ENCODE results near the gene CEP70.

The CEP70 gene

DNA sequence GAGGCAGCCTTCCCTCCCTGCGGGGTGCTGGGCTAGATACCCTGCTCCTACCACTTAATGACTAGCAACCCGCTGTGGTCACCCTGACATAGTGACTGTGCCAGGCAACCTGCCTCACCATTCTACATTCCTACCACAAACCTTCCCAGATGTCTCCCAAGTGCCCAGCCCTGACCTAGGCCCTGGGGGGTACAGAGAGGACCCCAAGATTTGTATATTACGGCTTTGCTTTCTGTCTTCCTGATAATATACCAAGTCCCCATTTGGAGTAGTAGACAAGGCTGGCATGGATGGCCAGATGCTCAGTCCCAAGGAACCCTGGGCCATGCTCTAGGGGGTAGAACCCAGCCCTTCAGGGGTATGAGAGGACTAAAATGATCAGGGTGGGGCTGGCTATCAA, 128.6 kb downstream of the CEP70 start:
- Histone ChIP-seq H3K36me3 (ENCODE audit: insufficient read depth, low read length) (no peaks in the 10 kb centered on the region), H3K27ac (no peak overlapping the region), H3K9me3 (ENCODE audit: low read depth, low read length) (no peaks in the 10 kb centered on the region), H3K4me3 (no peak overlapping the region), H3K9ac (ENCODE audit: insufficient read length) (no peak overlapping the region)
- TF ChIP-seq EZH2 (IDR thresholded peaks at IDR 0.05) = no peak
- TF ChIP-seq POLR2AphosphoS5 (IDR thresholded peaks at IDR 0.05; ENCODE audit: borderline replicate concordance, low read depth, low read length) = no peak
- TF ChIP-seq FOXP2 (optimal IDR thresholded peaks at IDR 0.05; ENCODE audit: control extremely low read depth, extremely low read length, insufficient read depth) = no peak
- no peak for DNase-seq (ENCODE audit: low read depth, low spot score)

DNA sequence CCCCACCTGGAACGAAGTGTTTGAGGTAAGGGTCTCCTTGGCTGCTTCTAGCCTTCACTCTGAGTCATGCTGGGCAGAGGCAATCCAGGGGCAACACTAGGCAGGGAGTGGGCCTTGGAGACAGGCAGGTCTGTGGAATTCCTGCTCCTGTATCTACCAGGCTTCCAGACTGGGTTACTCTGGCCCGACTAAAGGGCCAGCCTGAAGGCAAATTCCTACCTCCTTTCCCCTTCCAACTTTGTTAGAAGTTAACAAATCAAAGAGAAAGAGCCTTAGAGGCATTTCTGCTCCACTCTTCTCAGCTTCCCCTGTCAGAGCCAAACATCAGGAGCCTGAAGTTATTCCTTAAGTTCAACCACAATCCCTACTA, 129.6 kb downstream of the CEP70 start:
- TF ChIP-seq EZH2 (IDR thresholded peaks at IDR 0.05) (no peak), FOXP2 (optimal IDR thresholded peaks at IDR 0.05; ENCODE audit: control extremely low read depth, extremely low read length, insufficient read depth) (no peak), POLR2AphosphoS5 (IDR thresholded peaks at IDR 0.05; ENCODE audit: borderline replicate concordance, low read depth, low read length) (no peak)
- no peak for DNase-seq (ENCODE audit: low read depth, low spot score)
- H3K9me3 ChIP-seq (ENCODE audit: low read depth, low read length) = no peaks in the 10 kb centered on the region
- H3K4me3 ChIP-seq = no peak overlapping the region
- no peaks in the 10 kb centered on the region for H3K36me3 ChIP-seq (ENCODE audit: insufficient read depth, low read length)
- H3K27ac ChIP-seq = no peak overlapping the region
- H3K9ac ChIP-seq (ENCODE audit: insufficient read length) = no peak overlapping the region

DNA sequence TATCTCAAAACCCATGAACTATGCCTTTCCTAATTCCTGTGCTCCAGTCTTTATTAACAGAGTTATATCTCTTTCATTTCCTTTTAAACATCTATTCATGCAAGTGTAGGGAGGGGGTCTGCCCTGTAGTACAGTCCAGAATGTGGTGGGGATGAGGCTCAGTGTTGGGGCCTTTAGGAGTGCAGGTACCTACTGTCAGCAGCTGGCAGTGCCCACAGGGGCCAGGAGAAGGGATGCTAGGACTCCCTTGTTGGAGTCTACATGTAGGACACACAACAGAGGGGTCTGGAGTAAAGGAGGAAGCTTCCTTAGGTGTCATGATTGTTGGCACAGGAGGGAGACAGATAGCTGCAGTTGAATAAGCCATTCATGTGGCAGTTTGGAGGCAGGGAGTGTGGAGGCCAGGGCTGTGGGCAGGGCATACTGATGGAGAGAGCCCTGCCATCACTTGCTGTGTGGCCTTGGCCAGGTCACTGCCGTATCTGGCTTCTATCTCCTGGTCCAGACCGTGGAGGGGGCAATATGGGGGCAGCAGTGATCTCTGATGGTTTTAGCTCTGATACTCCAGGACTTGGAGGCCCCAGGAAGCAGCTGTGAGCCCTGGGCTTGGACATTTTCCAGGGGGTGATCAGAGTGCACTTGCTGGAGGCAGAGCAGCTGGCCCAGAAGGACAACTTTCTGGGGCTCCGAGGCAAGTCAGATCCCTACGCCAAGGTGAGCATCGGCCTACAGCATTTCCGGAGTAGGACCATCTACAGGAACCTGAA, 130.2 kb downstream of the CEP70 start:
- TF ChIP-seq EZH2 (IDR thresholded peaks at IDR 0.05) (no peak), POLR2AphosphoS5 (IDR thresholded peaks at IDR 0.05; ENCODE audit: borderline replicate concordance, low read depth, low read length) (no peak), FOXP2 (optimal IDR thresholded peaks at IDR 0.05; ENCODE audit: control extremely low read depth, extremely low read length, insufficient read depth) (no peak)
- no peaks in the 10 kb centered on the region for H3K36me3 ChIP-seq (ENCODE audit: insufficient read depth, low read length)
- no peak for DNase-seq (ENCODE audit: low read depth, low spot score)
- no peak overlapping the region for H3K9ac ChIP-seq (ENCODE audit: insufficient read length)
- no peak overlapping the region for H3K4me3 ChIP-seq
- H3K27ac ChIP-seq = no peak overlapping the region
- no peaks in the 10 kb centered on the region for H3K9me3 ChIP-seq (ENCODE audit: low read depth, low read length)

DNA sequence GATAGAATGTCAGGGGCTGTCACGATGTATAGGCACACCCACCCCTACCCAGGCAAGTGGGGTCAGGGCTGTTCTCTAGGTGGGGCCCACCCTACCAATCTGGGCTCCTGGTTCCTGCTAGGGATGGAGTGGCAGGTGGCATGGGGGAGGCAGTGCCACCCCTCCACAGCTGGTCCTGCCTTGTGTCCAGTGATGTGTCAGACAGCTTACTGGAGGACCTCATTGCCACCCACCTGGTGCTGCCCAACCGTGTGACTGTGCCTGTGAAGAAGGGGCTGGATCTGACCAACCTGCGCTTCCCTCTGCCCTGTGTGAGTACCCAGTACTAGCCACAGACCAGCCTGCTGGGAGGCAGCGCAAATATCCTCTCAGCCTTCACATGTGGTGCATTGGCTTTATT, 132.2 kb downstream of the CEP70 start:
- H3K9ac ChIP-seq (ENCODE audit: insufficient read length) = no peak overlapping the region
- H3K9me3 ChIP-seq (ENCODE audit: low read depth, low read length) = no peaks in the 10 kb centered on the region
- no peak for DNase-seq (ENCODE audit: low read depth, low spot score)
- H3K27ac ChIP-seq = no peak overlapping the region
- H3K4me3 ChIP-seq = no peak overlapping the region
- TF ChIP-seq FOXP2 (optimal IDR thresholded peaks at IDR 0.05; ENCODE audit: control extremely low read depth, extremely low read length, insufficient read depth) = no peak
- TF ChIP-seq EZH2 (IDR thresholded peaks at IDR 0.05) = no peak
- no peak for TF ChIP-seq POLR2AphosphoS5 (IDR thresholded peaks at IDR 0.05; ENCODE audit: borderline replicate concordance, low read depth, low read length)
- no peaks in the 10 kb centered on the region for H3K36me3 ChIP-seq (ENCODE audit: insufficient read depth, low read length)

DNA sequence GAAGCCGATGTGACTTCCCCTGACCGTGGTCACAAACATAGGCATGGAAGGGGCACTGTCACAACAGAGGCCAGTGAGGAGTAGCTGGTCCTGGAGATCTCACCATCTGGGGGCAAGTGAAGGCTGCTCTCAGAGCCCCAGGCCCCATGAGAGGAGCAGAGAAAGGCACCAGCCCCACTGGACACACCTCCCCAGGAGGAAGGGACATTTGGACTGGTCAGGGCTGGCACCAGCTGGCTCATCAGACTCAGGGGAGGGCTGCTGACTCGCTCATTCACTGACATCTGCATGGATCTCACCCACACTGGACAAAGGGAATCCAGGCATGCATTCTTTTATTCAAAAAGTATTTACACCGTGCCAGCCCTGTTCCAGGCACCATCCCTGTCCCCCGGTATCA, 132.8 kb downstream of the CEP70 start:
- no peak for DNase-seq (ENCODE audit: low read depth, low spot score)
- Histone ChIP-seq H3K4me3 (no peak overlapping the region), H3K27ac (no peak overlapping the region)

DNA sequence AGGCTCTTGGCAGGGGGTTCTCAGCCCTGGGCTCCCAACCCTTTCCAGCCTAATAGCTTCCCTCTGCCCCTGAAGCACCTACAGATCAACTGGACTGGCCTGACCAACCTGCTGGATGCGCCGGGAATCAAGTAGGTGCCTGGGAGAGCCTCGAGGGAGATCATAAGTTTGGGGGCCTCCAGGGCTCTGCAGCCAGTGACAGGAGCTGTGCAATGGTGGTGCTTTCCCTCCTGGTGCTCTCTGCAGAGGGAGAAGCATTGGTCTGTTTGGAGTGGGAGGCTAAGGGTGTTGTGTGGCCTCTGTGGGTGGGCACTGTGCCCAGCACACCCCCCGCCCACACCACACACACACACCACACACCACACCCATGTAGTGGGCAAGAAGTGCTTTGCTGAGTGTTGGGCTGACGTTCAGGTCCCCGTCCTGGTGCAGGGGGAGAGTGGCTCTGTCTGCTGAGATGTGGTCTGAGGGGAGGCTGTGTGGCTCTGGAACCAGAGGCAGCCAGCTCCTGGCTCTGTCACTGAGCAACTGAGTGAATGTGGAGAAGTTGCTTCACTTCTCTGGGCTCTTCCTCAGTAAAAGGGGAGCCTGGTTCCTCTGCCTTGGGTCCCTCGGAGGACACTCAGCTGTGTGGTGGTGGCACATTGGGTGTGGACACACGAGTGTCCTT, 133.4 kb downstream of the CEP70 start:
- DNase-seq (ENCODE audit: low read depth, low spot score) = no peak
- no peaks in the 10 kb centered on the region for H3K36me3 ChIP-seq (ENCODE audit: insufficient read depth, low read length)
- H3K9ac ChIP-seq (ENCODE audit: insufficient read length) = no peak overlapping the region
- H3K27ac ChIP-seq = no peak overlapping the region
- no peak overlapping the region for H3K4me3 ChIP-seq
- no peaks in the 10 kb centered on the region for H3K9me3 ChIP-seq (ENCODE audit: low read depth, low read length)
- no peak for TF ChIP-seq FOXP2 (optimal IDR thresholded peaks at IDR 0.05; ENCODE audit: control extremely low read depth, extremely low read length, insufficient read depth)
- TF ChIP-seq POLR2AphosphoS5 (IDR thresholded peaks at IDR 0.05; ENCODE audit: borderline replicate concordance, low read depth, low read length) = no peak
- no peak for TF ChIP-seq EZH2 (IDR thresholded peaks at IDR 0.05)

More for the DNA sequence above, 132.8 kb downstream of the CEP70 start:
- Histone ChIP-seq H3K36me3 (ENCODE audit: insufficient read depth, low read length) (no peaks in the 10 kb centered on the region), H3K9ac (ENCODE audit: insufficient read length) (no peak overlapping the region), H3K9me3 (ENCODE audit: low read depth, low read length) (no peaks in the 10 kb centered on the region)
- TF ChIP-seq FOXP2 (optimal IDR thresholded peaks at IDR 0.05; ENCODE audit: control extremely low read depth, extremely low read length, insufficient read depth) = no peak
- no peak for TF ChIP-seq POLR2AphosphoS5 (IDR thresholded peaks at IDR 0.05; ENCODE audit: borderline replicate concordance, low read depth, low read length)
- TF ChIP-seq EZH2 (IDR thresholded peaks at IDR 0.05) = no peak

DNA sequence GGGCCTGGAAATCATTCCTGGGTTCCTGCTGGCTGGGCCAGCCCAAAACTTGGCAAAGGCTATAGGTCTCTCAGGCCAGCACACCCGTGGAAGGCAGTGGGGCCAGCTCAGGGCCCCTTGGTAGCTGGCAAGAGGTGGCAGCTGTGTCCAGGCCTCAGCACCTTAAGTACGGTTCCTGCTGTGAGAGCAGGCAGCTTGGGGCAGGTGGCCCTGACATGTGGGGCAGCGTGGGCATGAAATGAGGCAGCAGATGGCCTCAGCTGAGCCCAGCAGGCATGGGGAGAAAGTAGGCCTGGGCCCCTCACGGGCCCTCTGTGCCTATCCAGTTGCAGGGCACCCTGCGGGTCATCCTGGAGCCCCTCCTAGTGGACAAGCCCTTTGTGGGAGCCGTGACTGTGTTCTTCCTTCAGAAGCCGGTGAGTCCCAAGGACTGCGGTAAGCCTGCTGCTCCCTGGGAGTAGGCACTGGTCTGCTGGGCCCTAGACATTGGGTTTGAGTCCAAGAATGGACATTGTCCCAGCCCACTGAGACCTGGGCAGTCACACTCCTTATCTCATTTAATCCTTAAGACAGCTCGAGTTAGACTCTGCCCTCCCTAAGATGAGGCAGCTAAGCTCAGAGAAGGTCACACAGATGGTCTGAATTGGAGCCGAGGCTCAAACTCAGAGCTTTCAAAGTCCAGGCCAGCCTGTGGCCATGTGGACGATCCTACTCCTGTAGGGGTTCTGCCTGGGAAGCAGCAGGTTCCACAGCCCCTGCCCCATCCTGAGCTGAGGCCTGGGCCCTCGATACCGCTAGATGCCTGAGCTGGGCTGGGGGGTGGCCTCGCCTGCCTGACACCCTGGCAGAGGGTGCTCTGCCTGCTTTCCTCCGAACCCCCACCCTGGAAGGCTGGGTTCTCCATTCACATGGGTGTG, 134.2 kb downstream of the CEP70 start:
- no peak overlapping the region for H3K4me3 ChIP-seq
- no peak overlapping the region for H3K9ac ChIP-seq (ENCODE audit: insufficient read length)
- TF ChIP-seq EZH2 (IDR thresholded peaks at IDR 0.05) = no peak
- TF ChIP-seq FOXP2 (optimal IDR thresholded peaks at IDR 0.05; ENCODE audit: control extremely low read depth, extremely low read length, insufficient read depth) = no peak
- TF ChIP-seq POLR2AphosphoS5 (IDR thresholded peaks at IDR 0.05; ENCODE audit: borderline replicate concordance, low read depth, low read length) = no peak
- H3K36me3 ChIP-seq (ENCODE audit: insufficient read depth, low read length) = no peaks in the 10 kb centered on the region
- no peak for DNase-seq (ENCODE audit: low read depth, low spot score)
- H3K9me3 ChIP-seq (ENCODE audit: low read depth, low read length) = no peaks in the 10 kb centered on the region
- no peak overlapping the region for H3K27ac ChIP-seq
